PFSK-1 (cell line): ENCODE measurements around the gene GRAMD1A.

Experiments
- FOXP2 ChIP-seq: optimal IDR thresholded peaks from 2 replicates; pipeline ENCODE3; 2011; ENCODE audit warnings: borderline replicate concordance, control low read depth, inconsistent platforms; ENCODE audit not compliant: insufficient read depth; ENCODE audit errors: extremely low read length, extremely low read depth
- POLR2AphosphoS5 ChIP-seq: IDR thresholded peaks from 2 replicates; pipeline ENCODE4 v1.6.1; 2012; ENCODE audit warnings: low read depth, mild to moderate bottlenecking, control low read depth, low read length, moderate library complexity
- REST ChIP-seq, 2 experiments: IDR thresholded peaks; 2 replicates each; pipeline versions ENCODE4 v1.6.1 to v1.8.0; 2011 to 2012; ENCODE audit warnings: low read depth in 2 of 2, low read length in 2 of 2, control low read depth in 1 of 2, inconsistent platforms in 1 of 2, mild to moderate bottlenecking in 1 of 2, moderate library complexity in 1 of 2; ENCODE audit not compliant: insufficient read depth in 1 of 2
- SIN3A ChIP-seq: IDR thresholded peaks from 2 replicates; pipeline ENCODE4 v1.6.1; 2012; ENCODE audit warnings: mild to moderate bottlenecking, low read length, moderate library complexity, borderline replicate concordance; ENCODE audit not compliant: insufficient read depth
- TAF1 ChIP-seq: IDR thresholded peaks from 2 replicates; pipeline ENCODE4 v1.6.1; 2012; ENCODE audit warnings: low read length, control low read depth, borderline replicate concordance; ENCODE audit not compliant: insufficient read depth

Gene GRAMD1A

GRCh38 chr19:35027851-35028599 is 27.9 kb downstream of the GRAMD1A start:
- TF ChIP-seq TAF1, result no peak
- no peak for TF ChIP-seq REST (IDR thresholded peaks at IDR 0.05; ENCODE audit: insufficient read depth in 1 of 2, low read depth in 2 of 2, low read length in 2 of 2)
- TF ChIP-seq POLR2AphosphoS5, result no peak
- no peak for TF ChIP-seq SIN3A
- no peak for TF ChIP-seq FOXP2

GRCh38 chr19:35029737-35030256 is 29.7 kb downstream of the GRAMD1A start:
- no peak for TF ChIP-seq FOXP2
- TF ChIP-seq POLR2AphosphoS5, result no peak
- TF ChIP-seq SIN3A, result no peak
- no peak for TF ChIP-seq TAF1
- no peak for TF ChIP-seq REST (IDR thresholded peaks at IDR 0.05; ENCODE audit: insufficient read depth in 1 of 2, low read depth in 2 of 2, low read length in 2 of 2)

GRCh38 chr19:35030257-35031071 is 30.3 kb downstream of the GRAMD1A start, which contains the start of gene SCN1B:
Gene SCN1B (plus strand): TSS chr19:35030470. CDS start chr19:35030821, 351 bp downstream.
- no peak for TF ChIP-seq REST (IDR thresholded peaks at IDR 0.05; ENCODE audit: insufficient read depth in 1 of 2, low read depth in 2 of 2, low read length in 2 of 2)
- TF ChIP-seq FOXP2, result no peak
- TF ChIP-seq POLR2AphosphoS5, result no peak
- no peak for TF ChIP-seq SIN3A
- TF ChIP-seq TAF1, result no peak

GRCh38 chr19:35031072-35031881 is 31.2 kb downstream of the GRAMD1A start:
- TF ChIP-seq FOXP2, result no peak
- no peak for TF ChIP-seq TAF1
- TF ChIP-seq SIN3A, result no peak
- TF ChIP-seq REST (IDR thresholded peaks at IDR 0.05; ENCODE audit: insufficient read depth in 1 of 2, low read depth in 2 of 2, low read length in 2 of 2), result no peak
- no peak for TF ChIP-seq POLR2AphosphoS5
